ENCODE measurements around the gene TLR2. TPM values are rescaled to one million over a fixed set of nuclear protein-coding genes. Genes with fewer than 3 reads are reported as not detected.

The TLR2 gene
- total RNA-seq (2014; rRNA removed; shearing (Covaris generic); ENCODE audit: low replicate concordance): 0.33 and 0.62 TPM in 2 replicates

DNA sequence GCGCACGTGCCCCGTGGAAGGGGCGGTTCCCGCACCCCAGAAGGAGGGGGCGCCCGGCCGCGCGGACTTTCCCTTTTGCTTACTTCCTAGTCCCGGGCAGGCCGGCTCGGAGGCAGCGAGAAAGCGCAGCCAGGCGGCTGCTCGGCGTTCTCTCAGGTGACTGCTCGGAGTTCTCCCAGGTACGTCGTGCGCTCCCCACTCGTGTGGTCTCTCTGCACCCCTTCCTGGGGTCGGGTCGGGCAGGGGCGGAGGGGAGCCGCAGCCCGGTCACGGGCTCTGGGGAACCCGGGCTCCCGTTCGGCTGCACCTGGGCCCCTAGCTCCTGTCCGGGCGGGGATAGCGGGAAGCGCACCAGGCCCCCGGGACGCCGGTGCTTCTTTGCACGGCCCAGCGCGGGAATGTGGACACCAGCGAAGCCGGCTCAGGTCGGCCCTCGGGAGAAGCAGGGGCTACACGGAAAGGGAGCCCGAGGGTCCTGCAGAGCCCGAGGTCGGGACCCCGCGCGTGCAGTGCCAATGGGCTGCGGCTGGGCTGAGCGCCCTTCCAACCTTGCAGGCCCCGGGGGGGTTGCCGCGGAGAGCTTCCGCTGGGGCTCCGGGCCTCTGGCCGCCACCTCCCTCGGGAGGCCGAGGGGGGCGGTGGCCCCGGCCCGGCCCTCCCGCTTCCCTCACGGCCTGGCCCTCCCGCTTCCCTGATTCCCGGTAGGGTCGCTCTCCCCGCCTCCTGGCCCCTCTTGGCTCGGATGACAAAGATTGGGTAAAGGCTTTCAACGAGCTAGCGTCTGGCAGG, at the start of gene TLR2:
TSS of gene TLR2 (plus strand) at position 99 of the 789 bp plus-strand sequence. CDS start 18,628 bp downstream, outside the sequence.
- no peaks in the 10 kb centered on the region for H3K36me3 ChIP-seq
- DNase-seq: peak; percentile 48
- peak within 1 kb of the TSS; percentile 41 for H3K4me3 ChIP-seq
- no peaks in the 10 kb centered on the region for H3K27me3 ChIP-seq
- no peaks in the 10 kb centered on the region for H3K9me3 ChIP-seq

DNA sequence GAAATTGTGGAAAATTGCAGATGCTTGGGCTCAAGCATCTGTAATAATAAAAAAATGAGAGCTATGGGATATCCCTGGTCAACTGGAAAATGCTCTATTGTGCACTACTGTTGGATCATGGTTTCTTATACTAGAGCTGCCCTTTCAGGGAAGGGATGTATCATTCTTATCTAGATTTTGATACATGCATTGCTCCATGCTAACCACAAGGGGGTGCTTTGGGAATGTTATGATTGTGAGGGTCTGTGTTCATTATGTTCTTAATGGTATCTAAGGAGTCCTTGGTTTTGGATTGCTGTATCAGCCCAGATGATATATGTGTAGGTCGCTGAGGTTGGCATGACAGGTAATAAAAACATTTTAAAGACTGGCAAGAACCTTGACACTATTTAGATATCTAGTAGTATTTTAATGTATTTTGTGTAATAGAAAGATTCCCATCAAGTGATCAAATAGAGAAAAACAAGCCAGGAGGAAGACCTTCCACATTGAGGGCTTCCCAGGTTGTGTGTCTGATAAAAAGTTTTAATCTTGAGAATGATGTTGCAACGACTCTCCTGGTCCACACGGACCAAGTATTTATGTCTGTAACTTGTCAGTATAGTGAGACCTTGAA, 49.2 kb upstream of the TLR2 start:
- Histone ChIP-seq H3K9me3 (no peaks in the 10 kb centered on the region), H3K4me3 (no peak overlapping the region), H3K27me3 (no peaks in the 10 kb centered on the region), H3K36me3 (peaks cover 10% of the 10 kb centered on the region)
- no peak for DNase-seq

DNA sequence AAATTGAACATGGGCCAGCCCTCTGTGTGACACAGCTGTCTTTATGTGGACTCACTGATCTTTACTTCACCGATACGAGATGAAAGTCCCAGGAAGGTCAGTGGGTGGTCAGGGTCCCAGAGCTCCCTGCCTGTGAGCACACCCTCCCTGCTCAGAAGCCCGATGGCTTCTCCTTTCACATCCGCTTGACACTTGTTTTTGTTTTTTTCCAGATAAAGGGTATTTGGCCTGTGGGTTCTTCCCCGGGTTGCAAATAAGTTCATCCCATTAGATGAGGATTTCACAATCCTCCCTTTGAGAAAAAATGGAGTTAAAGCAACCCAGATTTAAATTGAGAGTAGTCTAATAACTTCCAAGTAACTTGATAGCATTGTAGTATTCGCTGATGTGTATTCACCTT, 48.2 kb upstream of the TLR2 start:
- Histone ChIP-seq H3K36me3 (peaks cover 8% of the 10 kb centered on the region), H3K9me3 (no peaks in the 10 kb centered on the region), H3K4me3 (no peak overlapping the region), H3K27me3 (no peaks in the 10 kb centered on the region)
- no peak for DNase-seq

- Histone ChIP-seq H3K36me3 (peaks cover 8% of the 10 kb centered on the region), H3K9me3 (no peaks in the 10 kb centered on the region), H3K4me3 (no peak overlapping the region), H3K27me3 (no peaks in the 10 kb centered on the region)
- no peak for DNase-seq
These were observed 46.9 kb upstream of the TLR2 start for GRCh38 chr4:153637201-153637600.

DNA sequence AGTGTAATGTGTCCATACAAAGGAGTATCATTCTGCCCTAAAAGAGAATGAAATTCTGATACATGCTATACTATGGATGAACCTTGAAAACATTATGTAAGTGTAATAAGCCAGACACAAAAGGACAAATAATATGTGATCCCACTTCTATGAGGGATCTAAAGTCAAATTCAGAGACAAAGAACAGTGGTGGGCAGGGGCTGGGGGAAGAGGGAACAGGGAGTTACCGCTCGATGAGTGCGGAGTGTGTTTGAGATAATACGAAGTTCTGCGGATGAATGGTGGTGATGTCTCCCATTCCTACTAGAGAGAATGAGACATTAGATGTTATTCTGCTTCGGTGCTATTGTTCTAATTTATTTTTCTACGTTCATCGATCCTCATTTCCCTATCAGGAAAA, 46.1 kb upstream of the TLR2 start:
- peaks cover 8% of the 10 kb centered on the region for H3K36me3 ChIP-seq
- no peaks in the 10 kb centered on the region for H3K9me3 ChIP-seq
- no peak for DNase-seq
- H3K27me3 ChIP-seq: no peaks in the 10 kb centered on the region
- no peak overlapping the region for H3K4me3 ChIP-seq

DNA sequence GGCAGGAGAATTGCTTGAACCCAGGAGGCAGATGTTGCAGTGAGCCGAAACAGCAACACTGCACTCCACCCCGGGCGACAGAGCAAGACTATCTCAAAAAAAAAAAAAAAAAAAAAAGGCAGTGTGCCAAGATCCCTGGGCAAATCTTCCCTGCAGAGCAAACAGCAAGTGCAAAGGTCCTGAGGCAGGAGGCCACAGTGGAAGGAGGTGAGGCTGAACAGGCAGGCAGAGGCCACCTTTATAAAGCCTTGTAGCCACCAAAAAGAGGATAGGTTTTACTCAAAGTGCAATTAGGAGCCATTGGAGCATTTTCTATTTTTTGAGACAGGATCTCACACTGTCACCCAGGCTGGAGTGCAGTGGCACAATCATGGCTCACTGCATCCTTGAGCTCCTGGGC, 45.1 kb upstream of the TLR2 start:
- no peak for DNase-seq
- Histone ChIP-seq H3K36me3 (peaks cover 8% of the 10 kb centered on the region), H3K9me3 (no peaks in the 10 kb centered on the region), H3K27me3 (no peaks in the 10 kb centered on the region), H3K4me3 (no peak overlapping the region)

DNA sequence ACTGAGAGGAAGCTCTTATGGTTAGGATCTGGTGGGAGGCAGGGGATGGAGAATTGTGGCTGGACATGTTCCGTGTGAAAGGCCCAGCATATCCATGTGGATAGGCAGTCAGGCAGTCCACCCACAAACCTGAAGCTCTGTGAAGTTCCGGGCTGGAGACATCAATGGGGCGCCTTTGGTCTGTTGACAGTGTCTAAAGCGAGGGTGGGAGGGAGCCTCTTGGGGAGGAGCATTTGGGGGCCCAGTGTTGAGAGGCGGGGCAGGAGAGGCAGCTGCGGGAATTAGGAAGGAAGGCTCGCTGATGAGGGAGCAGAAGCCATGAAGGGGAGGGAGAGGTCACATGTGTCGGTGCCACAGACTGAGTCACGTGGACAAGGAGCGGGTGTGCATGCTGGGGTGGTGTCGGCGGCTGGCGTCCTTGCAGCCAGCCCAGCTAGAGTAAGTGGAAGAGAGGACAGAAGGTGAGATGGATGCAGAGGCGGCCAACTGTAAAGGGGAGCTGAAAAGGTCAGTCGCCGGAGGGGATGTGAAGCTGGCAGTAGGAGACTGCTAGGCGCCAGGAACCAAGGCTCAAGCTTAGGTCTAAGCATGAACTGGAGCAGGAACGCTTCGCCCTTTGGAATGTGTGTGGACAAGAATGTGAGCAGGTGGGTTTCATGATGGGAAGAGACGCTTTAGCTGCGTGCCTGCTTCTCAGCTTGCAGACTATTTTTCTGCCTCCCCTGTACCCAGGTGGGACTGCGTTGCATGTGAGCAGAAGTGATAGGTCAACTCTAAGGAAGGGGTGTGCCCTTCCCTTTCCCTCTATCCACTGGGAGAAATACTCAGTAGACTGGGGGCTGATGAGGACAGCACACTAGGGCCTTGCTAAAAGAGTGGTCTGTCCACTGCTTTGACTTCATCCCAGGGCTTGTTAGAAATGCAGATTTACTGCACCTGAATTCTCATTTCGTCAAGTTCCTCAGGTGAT, 44.0 kb upstream of the TLR2 start:
- Histone ChIP-seq H3K9me3 (no peaks in the 10 kb centered on the region), H3K4me3 (no peak overlapping the region), H3K27me3 (no peaks in the 10 kb centered on the region), H3K36me3 (peaks cover 1% of the 10 kb centered on the region; the same call in 1 of the 2 replicates)
- DNase-seq: no peak

DNA sequence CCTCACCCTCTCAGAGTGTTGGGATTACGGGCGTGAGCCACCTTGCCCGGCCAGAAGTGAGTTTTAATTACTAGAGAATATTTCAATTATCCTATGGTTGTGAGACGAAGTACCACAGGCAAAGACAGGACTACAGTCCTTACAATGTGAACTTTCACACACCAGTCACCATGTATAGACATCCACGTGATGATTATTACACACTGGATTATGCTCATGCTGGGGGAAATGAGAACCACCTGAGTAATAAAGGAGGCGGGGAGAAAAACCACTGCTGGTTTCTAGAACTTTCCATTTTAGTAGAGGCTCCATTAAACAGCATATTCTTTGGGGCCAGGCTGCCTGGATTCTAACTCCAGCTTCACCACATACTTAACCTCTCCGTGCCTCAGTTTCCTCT, 42.5 kb upstream of the TLR2 start:
- no peaks in the 10 kb centered on the region for H3K27me3 ChIP-seq
- DNase-seq: no peak
- H3K4me3 ChIP-seq: no peak overlapping the region
- H3K36me3 ChIP-seq: no peaks in the 10 kb centered on the region
- no peaks in the 10 kb centered on the region for H3K9me3 ChIP-seq

GRCh38 chr4:153643406-153644383, 40.4 kb upstream of the TLR2 start:
- DNase-seq: no peak
- Histone ChIP-seq H3K27me3 (no peaks in the 10 kb centered on the region), H3K36me3 (no peaks in the 10 kb centered on the region), H3K9me3 (no peaks in the 10 kb centered on the region), H3K4me3 (no peak overlapping the region)

- H3K9me3 ChIP-seq: no peaks in the 10 kb centered on the region
- H3K36me3 ChIP-seq: no peaks in the 10 kb centered on the region
- DNase-seq: no peak
- H3K27me3 ChIP-seq: no peaks in the 10 kb centered on the region
- H3K4me3 ChIP-seq: no peak overlapping the region
These were observed 38.9 kb upstream of the TLR2 start for GRCh38 chr4:153645183-153645582.

GRCh38 chr4:153646261-153646660, 37.8 kb upstream of the TLR2 start:
- no peaks in the 10 kb centered on the region for H3K36me3 ChIP-seq
- H3K27me3 ChIP-seq: no peaks in the 10 kb centered on the region
- no peaks in the 10 kb centered on the region for H3K9me3 ChIP-seq
- H3K4me3 ChIP-seq: no peak overlapping the region
- no peak for DNase-seq

- H3K4me3 ChIP-seq: no peak overlapping the region
- no peaks in the 10 kb centered on the region for H3K36me3 ChIP-seq
- no peak for DNase-seq
- no peaks in the 10 kb centered on the region for H3K9me3 ChIP-seq
- no peaks in the 10 kb centered on the region for H3K27me3 ChIP-seq
These were observed 37.1 kb upstream of the TLR2 start for GRCh38 chr4:153646978-153647377.

DNA sequence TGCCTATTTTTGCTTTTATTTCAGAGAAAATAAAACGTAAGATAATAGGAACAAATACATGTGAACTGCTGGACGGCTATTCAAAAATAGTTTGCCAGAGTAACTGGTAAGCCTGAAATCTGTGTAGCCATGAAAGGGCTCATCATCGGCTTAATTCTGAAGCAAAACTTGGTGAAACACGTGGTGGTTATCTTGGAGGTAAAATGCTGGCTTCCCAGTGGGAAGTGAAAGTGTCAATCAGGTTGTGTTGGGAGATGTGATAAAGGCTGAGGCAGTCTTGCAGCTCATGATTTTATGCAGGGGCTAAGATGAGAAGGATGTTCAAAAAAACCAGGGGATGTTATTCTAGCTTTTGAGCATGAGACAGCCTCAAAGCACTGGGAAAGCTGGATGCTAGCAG, 36.1 kb upstream of the TLR2 start:
- Histone ChIP-seq H3K27me3 (no peaks in the 10 kb centered on the region), H3K36me3 (no peaks in the 10 kb centered on the region), H3K9me3 (no peaks in the 10 kb centered on the region), H3K4me3 (no peak overlapping the region)
- no peak for DNase-seq

- Histone ChIP-seq H3K36me3 (no peaks in the 10 kb centered on the region), H3K9me3 (no peaks in the 10 kb centered on the region), H3K4me3 (no peak overlapping the region), H3K27me3 (no peaks in the 10 kb centered on the region)
- DNase-seq: no peak
These were observed 34.5 kb upstream of the TLR2 start for GRCh38 chr4:153649572-153649991.

- H3K4me3 ChIP-seq: no peak overlapping the region
- DNase-seq: no peak
- no peaks in the 10 kb centered on the region for H3K9me3 ChIP-seq
- no peaks in the 10 kb centered on the region for H3K27me3 ChIP-seq
- no peaks in the 10 kb centered on the region for H3K36me3 ChIP-seq
These were observed 33.0 kb upstream of the TLR2 start for GRCh38 chr4:153651116-153651515.

DNA sequence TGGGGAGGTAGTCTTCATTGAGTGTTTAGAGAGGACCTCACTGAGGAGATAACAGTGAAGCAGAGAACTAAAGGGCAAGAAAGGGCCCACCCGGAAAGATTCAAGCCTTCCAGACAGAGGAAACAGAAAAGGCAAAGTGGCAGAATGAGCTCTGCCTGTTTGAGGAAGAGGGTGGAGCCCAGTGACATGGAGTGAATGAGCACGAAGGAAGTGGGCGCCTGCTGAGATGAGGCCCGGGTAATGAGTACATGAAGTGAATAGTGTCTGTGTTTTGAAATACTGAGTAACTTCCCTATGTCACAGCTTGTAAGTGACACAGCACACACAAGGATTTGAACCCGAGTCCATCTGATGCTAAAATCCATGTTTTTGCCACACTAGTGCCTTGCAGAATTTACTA, 32.5 kb upstream of the TLR2 start:
- DNase-seq: no peak

More for the DNA sequence above, 32.5 kb upstream of the TLR2 start:
- H3K36me3 ChIP-seq: no peaks in the 10 kb centered on the region
- H3K4me3 ChIP-seq: no peak overlapping the region
- no peaks in the 10 kb centered on the region for H3K27me3 ChIP-seq
- no peaks in the 10 kb centered on the region for H3K9me3 ChIP-seq
